Activated naive CD8-positive, alpha-beta T cell treated with anti-CD3 and anti-CD28 coated beads for 36 hours (primary cell): ENCODE measurements around the gene PUM2. TPM values are rescaled to one million over a fixed set of nuclear protein-coding genes. Genes with fewer than 3 reads are reported as not detected.
"Not testable (repeated sequence)": the region's sequence is repeated elsewhere in the genome, so short reads cannot be mapped to it uniquely, and the experiment has no call there.

ENCODE experiments used
- DNase-seq: peaks from one replicate; pipeline ENCODE4 v3.0.0; 2021
- H3K27ac Mint-ChIP-seq: one replicate; pipeline ENCODE4 v1.8.0; 2022; ENCODE audit warnings: mild to moderate bottlenecking, moderate library complexity, mixed read lengths
- H3K27me3 Mint-ChIP-seq: one replicate; pipeline ENCODE4 v1.8.0; 2022; ENCODE audit warnings: mild to moderate bottlenecking, mixed read lengths
- H3K36me3 Mint-ChIP-seq: one replicate; pipeline ENCODE4 v1.8.0; 2021; ENCODE audit warnings: mild to moderate bottlenecking, mixed read lengths
- H3K4me1 Mint-ChIP-seq: one replicate; pipeline ENCODE4 v1.8.0; 2021; ENCODE audit warnings: mixed read lengths
- H3K4me3 Mint-ChIP-seq: one replicate; pipeline ENCODE4 v1.8.0; 2022; ENCODE audit warnings: mild to moderate bottlenecking, moderate library complexity, mixed read lengths
- H3K9me3 Mint-ChIP-seq: one replicate; pipeline ENCODE4 v1.8.0; 2022; ENCODE audit warnings: mixed read lengths
- total RNA-seq, 2 experiments: library from RNA; stranded (reverse); gene quantifications; one replicate each; pipeline ENCODE4 v1.2.3, GENCODE V29; 2021

Gene PUM2
- total RNA-seq, 2 experiments from 2014 or later = 107 to 108 TPM

DNA sequence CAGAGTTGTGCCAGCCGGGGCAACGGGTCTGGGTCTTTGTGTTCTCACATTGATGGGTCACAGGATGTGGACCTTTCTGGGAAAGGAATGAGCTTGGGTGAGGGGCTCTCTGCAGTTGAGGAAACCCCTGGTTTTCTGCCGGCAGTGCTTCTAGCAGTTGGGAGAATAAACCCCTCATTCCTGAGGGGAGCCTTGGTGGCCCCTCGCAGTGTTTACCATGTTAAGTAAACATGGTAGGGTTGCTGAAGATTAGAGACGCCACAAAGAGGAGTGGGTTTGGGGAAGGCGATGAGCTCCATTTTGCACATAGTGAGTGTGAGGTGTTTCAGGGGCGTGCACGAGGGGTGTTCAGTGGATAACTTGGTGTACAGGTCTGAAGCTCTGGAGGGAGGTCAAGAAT lies 27.7 kb upstream of the PUM2 start:
- DNase-seq = no peak
- Mint-ChIP-seq H3K4me1 (no peaks in the 10 kb centered on the region), H3K27ac (no peak overlapping the region), H3K36me3 (no peaks in the 10 kb centered on the region), H3K9me3 (no peaks in the 10 kb centered on the region), H3K4me3 (no peak overlapping the region), H3K27me3 (no peaks in the 10 kb centered on the region)

DNA sequence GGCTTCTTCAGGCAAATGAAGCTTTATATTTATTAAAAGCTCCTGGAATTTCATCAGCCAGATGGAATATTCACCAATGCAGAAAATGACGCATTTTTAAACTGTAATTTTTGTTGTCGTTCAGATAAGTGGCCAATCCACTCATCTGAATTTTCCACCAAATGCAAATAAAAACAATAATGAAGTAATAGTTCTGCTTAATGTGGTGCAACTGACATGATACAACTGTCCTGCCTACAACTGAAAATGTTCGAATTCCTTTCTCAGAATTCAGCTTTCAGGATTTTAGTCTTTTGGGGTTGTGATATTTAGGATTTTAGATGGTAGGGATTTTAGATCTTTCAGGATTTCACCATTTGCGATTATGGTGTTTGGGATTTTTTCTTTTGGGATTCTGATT lies 27.1 kb upstream of the PUM2 start:
- no peak for DNase-seq
- Mint-ChIP-seq H3K4me1 (no peaks in the 10 kb centered on the region), H3K4me3 (no peak overlapping the region), H3K9me3 (no peaks in the 10 kb centered on the region), H3K27me3 (no peaks in the 10 kb centered on the region), H3K36me3 (no peaks in the 10 kb centered on the region), H3K27ac (no peak overlapping the region)

DNA sequence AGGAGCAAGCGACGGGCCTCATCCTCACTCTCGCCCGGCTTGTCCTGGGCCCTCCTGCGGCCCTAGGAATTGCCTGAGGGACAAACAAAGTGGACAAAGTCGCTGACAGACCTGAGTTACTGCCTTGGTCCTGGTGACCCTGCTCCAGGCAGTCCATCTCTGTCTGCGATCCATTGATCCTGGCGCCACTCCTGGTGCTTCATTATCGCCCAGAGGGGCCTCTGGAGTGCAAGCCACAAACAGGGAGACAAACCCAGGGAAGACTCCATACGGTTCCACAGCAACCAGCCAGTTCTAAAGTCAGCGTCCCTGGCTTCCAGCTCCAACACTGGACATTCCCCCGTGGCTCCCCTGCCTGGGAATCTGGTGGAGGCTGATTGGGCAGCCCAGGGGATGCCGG lies 24.3 kb upstream of the PUM2 start:
- H3K4me1 Mint-ChIP-seq, H3K9me3 Mint-ChIP-seq, DNase-seq, H3K27ac Mint-ChIP-seq, H3K4me3 Mint-ChIP-seq, H3K36me3 Mint-ChIP-seq: not testable (repeated sequence)
- peaks cover 10% of the 10 kb centered on the region for H3K27me3 Mint-ChIP-seq

DNA sequence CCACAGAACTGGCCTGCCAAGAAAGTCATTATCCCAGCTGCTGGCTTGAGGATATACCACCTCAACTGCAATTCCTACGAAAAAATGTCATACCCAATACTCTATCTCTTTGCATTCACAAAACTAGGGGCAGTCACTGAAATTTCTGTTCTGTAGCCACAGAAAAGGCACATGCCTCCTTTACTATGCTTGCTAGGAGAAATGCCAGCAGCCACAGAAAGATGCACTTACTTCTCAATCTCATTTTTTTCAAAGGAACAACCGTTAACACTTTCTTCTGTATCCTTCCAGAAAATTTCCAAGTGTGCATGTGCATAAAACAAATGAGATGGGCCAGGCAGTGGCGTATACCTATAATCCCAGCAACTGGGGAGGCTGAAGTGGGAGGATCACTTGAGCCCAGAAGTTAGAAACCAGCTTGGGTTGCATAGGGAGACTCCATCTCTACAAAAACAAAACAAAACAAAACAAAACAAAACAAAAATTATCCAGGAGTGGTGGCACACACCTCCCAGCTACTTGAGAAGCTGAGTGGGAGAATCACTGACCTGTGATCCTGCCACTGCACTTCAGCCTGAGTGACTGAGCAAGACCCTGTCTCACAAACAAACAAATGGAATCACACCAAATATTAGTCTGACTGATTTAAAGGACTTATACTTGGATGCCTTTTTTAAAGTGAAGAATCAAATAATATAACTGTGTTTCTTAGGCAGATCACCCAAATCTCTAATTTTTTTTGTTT lies 22.4 kb upstream of the PUM2 start:
- DNase-seq = no peak
- H3K4me1 Mint-ChIP-seq = no peaks in the 10 kb centered on the region
- no peaks in the 10 kb centered on the region for H3K36me3 Mint-ChIP-seq
- H3K27me3 Mint-ChIP-seq = peaks cover 23% of the 10 kb centered on the region
- H3K27ac Mint-ChIP-seq = no peak overlapping the region
- no peak overlapping the region for H3K4me3 Mint-ChIP-seq
- peaks cover 1% of the 10 kb centered on the region for H3K9me3 Mint-ChIP-seq

DNA sequence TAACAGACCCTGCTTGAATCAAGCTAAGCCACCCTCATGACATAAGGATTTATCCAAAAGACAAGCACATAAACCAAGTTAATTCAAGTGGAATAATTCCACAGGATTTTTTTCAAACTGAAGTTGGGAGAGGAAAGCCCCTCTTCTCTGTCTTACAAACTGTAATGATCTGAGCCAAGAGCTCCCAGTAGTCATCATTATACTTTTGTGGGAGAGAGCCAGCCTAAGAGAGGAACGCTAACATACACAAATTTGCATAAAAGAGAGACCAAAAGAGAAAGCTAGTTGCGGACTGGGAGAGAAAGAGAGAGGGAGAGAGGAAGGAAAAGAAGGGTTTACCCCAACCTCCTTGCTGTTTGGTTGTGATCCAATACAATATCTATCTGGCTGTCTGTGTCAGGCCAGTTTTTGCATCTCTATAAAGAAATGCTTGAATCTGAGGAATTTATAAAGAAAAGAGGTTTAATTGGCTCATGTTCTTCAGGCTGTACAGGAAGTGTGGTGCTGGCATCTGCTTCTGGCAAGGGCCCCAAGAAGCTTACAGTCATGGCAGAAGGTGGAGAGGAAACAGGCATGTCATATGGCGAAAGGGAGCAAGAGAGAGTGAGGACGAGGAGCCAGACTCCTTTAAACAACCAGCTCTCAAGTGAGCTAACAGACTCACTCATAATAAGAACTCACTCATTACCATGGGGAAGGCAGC lies 20.8 kb upstream of the PUM2 start:
- no peak overlapping the region for H3K4me3 Mint-ChIP-seq
- peaks cover 9% of the 10 kb centered on the region for H3K9me3 Mint-ChIP-seq
- no peak for DNase-seq
- peaks cover 3% of the 10 kb centered on the region for H3K4me1 Mint-ChIP-seq
- H3K27ac Mint-ChIP-seq = no peak overlapping the region
- peaks cover 30% of the 10 kb centered on the region for H3K27me3 Mint-ChIP-seq
- H3K36me3 Mint-ChIP-seq = no peaks in the 10 kb centered on the region

DNA sequence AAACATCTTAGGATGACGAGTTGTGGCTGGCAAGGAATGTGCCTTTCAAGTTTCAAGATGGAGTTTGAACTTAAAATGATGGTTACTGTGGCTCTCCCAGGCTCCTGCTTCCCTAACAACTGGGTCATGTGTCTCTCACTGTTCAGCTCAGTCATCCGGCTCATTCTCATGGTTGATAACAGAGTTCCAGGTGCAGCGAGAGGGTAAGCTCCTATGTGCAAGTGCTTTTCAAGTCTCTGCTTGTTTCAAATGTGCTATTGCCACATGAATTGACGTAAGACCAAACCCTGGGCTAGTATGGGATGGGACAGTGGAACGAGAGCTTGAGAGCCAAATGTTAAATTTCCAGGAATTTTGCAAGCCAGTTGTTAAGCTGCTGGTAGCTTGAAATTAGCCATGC lies 19.5 kb upstream of the PUM2 start:
- H3K4me3 Mint-ChIP-seq = no peak overlapping the region
- peaks cover 9% of the 10 kb centered on the region for H3K9me3 Mint-ChIP-seq
- H3K4me1 Mint-ChIP-seq = peaks cover 12% of the 10 kb centered on the region
- no peaks in the 10 kb centered on the region for H3K36me3 Mint-ChIP-seq
- H3K27ac Mint-ChIP-seq = no peak overlapping the region
- DNase-seq = no peak
- H3K27me3 Mint-ChIP-seq = peaks cover 30% of the 10 kb centered on the region

DNA sequence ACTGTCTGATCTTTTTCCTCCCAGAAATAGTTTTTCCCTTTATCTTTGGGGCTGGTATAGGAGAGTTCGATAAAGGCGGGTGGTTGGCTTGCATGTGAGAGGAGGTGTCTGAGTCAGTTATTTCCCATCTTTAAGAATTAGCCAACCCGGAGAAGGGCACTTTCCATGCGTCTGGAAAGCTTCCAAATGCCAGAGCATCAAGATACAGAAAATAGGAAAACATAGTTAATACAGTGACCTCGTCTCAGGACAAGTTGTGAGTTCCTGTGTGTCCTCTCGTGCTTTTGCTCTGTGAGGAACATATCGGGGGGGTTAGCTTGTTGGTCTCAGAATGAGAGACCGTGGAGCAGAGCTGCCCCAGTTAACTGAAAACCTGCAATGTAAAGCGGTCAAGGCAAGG lies 18.7 kb upstream of the PUM2 start:
- H3K4me1 Mint-ChIP-seq = peaks cover 16% of the 10 kb centered on the region
- no peaks in the 10 kb centered on the region for H3K36me3 Mint-ChIP-seq
- H3K4me3 Mint-ChIP-seq = no peak overlapping the region
- peaks cover 9% of the 10 kb centered on the region for H3K9me3 Mint-ChIP-seq
- no peak overlapping the region for H3K27ac Mint-ChIP-seq
- H3K27me3 Mint-ChIP-seq = peaks cover 30% of the 10 kb centered on the region
- DNase-seq = no peak

DNA sequence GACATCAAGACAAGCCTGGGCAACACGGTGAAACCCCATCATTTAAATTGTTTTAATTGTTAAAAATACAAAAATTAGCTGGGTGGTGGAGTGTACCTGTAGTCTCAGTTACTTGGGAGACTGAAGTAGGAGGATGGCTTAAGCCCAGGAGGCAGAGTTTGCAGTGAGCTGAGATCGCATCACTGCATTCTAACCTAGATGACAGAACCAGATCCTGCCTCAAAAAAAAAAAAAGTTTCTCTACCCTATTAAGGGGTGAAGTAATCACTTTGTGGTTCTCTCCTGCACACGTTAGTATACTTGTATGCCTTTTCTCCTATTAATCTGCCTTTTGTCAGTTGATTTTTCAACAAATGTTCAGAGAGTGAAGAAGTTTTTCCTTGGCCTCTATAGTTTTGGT lies 18.1 kb upstream of the PUM2 start:
- no peak overlapping the region for H3K27ac Mint-ChIP-seq
- H3K9me3 Mint-ChIP-seq = peaks cover 9% of the 10 kb centered on the region
- peaks cover 30% of the 10 kb centered on the region for H3K27me3 Mint-ChIP-seq
- DNase-seq = no peak
- no peak overlapping the region for H3K4me3 Mint-ChIP-seq
- H3K36me3 Mint-ChIP-seq = no peaks in the 10 kb centered on the region
- H3K4me1 Mint-ChIP-seq = peaks cover 16% of the 10 kb centered on the region

DNA sequence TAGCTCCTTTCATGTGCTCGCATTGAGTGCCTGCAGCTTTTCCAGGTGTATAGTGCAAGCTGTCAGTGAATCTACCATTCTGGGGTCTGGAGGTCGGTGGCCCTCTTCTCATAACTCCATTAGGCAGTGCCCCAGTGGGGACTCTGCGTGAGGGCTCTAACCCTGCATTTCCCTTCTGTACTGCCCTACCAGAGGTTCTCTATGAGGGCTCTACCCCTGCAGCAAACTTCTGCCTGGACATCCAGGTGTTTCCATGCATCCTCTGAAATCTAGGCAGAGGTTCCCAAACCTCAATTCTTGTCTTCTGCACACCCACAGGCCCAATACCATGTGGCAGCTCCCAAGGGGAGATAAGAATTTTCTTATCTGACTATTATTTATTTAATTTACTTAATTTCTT lies 17.3 kb upstream of the PUM2 start:
- not testable (repeated sequence) for H3K9me3 Mint-ChIP-seq, H3K27ac Mint-ChIP-seq, H3K36me3 Mint-ChIP-seq, DNase-seq, H3K4me3 Mint-ChIP-seq
- peaks cover 16% of the 10 kb centered on the region for H3K4me1 Mint-ChIP-seq
- H3K27me3 Mint-ChIP-seq = peaks cover 30% of the 10 kb centered on the region

DNA sequence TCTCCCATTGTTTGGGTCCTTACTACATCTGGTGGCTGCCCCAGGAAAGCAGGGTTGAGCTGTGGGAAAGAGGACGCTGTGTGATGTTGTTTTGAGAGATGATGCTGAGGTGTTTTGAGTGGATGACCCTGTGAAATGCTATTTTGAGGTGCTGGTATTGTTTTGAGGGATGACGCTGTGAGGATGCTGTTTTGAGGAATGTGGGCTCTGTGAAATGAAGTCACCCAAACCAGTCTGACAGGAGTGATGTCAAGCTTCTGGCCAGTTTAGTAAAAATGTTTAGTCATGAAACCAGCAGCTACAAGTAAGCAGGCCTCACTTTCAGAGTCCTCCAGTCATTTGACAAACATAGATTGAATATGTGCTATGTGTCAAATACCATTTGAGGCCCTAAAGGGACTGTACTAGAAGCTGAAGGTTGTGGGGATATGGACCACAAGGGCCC lies 16.1 kb upstream of the PUM2 start:
- Mint-ChIP-seq H3K4me3 (no peak overlapping the region), H3K4me1 (peaks cover 16% of the 10 kb centered on the region), H3K36me3 (no peaks in the 10 kb centered on the region), H3K27me3 (peaks cover 28% of the 10 kb centered on the region), H3K27ac (no peak overlapping the region), H3K9me3 (peaks cover 9% of the 10 kb centered on the region)
- no peak for DNase-seq

DNA sequence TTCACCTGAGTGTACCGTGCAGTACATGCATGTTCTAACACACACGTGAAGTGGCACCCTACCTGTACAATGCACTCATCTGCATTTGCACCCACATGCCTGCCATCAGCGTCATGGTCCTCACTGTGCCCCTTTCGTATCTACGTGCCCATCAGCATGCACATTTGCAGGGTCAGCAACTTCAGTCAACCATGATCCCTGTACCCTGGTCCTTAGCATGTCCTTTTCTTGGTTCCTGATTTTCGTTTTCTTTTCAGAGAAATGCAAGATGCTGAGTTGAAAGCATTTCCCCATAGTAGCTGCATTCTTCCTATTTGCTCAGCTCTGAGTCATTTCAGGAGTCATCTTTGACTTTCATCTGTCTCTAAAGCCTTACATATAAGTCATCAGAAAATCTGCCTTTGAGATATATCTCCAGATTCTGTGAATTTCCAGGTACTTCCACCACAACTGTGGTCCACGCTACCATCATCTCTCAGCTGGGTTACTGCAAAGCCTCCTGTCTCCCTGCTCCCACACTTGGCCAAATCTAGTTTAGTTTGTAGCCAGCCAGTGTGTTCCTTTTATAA lies 14.7 kb upstream of the PUM2 start:
- Mint-ChIP-seq H3K4me3 (no peak overlapping the region), H3K36me3 (no peaks in the 10 kb centered on the region), H3K9me3 (peaks cover 9% of the 10 kb centered on the region), H3K4me1 (peaks cover 16% of the 10 kb centered on the region), H3K27ac (peak overlapping the region; percentile 39), H3K27me3 (peaks cover 22% of the 10 kb centered on the region)
- peak; percentile 60 for DNase-seq

DNA sequence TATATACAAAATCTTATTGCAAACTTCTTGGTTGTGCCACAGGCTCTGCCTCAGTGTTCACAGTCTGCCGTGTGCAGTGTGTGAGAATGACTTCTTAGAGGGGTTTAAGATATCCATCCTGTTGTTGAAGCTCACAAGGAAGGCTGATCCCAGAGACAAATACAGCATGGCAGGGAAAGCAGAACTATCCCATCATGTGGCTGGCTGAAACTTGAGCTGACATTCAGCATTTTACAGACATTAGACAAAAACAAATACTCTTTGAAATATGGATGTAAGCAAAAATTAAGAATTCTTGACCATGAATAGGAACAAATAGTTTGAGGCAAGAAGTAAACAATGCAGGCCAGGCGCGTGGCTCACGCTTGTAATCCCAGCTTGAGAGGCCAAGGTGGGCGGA lies 12.9 kb upstream of the PUM2 start:
- peaks cover 16% of the 10 kb centered on the region for H3K4me1 Mint-ChIP-seq
- H3K36me3 Mint-ChIP-seq = no peaks in the 10 kb centered on the region
- no peak for DNase-seq

DNA sequence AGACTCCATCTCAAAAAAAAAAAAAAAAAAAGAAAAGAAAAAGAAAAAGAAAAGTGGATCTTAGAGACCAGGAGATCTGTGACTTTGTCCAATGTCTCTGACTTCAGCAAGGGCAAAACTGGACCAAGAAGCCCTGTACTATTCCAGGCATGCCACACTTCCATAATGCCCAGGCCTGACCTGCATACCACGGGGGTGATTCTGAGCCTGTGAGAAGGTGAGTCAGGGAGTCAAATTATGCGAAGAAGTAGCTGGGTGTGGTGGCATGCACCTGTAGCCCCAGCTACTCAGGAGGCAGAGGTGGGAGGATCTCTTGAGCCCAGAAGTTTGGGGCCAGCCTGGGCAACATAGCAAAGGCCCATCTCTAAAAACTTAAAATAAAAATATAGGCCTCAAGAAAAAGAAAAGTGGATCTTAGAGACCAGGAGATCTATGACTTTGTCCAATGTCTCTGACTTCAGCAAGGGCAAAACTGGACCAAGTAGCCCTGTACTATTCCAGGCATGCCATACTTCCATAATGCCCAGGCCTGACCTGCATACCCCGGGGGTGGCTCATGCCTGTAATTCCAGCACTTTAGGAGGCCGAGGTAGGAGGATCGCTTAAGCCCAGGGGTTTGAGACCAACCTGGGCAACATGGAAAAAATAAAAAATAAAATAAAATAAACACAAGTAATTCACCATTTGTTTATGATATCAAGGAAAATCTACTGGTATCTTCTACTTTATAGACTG lies 12.2 kb upstream of the PUM2 start:
- H3K27ac Mint-ChIP-seq = no peak overlapping the region
- peaks cover 16% of the 10 kb centered on the region for H3K4me1 Mint-ChIP-seq
- DNase-seq = no peak
- H3K9me3 Mint-ChIP-seq = peaks cover 7% of the 10 kb centered on the region
- no peak overlapping the region for H3K4me3 Mint-ChIP-seq
- H3K27me3 Mint-ChIP-seq = peaks cover 7% of the 10 kb centered on the region
- H3K36me3 Mint-ChIP-seq = no peaks in the 10 kb centered on the region

More for the DNA sequence above, 12.9 kb upstream of the PUM2 start:
- H3K27ac Mint-ChIP-seq = no peak overlapping the region
- H3K4me3 Mint-ChIP-seq = no peak overlapping the region
- peaks cover 9% of the 10 kb centered on the region for H3K9me3 Mint-ChIP-seq
- peaks cover 11% of the 10 kb centered on the region for H3K27me3 Mint-ChIP-seq

DNA sequence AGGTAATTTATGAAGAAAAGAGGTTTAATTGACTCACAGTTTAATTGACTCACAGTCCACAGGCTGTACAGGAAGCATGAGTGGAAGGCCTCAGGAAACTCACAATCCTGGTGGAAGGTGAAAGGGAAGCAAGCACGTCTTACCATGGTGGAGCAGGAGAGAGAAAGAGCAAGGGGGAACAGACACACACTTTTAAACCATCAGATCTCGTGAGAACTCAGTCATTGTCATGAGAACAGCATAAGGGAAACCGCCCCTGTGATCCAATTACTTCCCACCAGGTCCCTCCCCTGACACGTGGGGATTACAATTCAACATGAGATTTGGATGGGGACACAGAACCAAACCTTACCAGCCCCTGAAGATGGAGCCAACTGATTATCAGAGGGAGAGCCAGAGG lies 11.2 kb upstream of the PUM2 start:
- no peaks in the 10 kb centered on the region for H3K36me3 Mint-ChIP-seq
- H3K4me1 Mint-ChIP-seq = peaks cover 16% of the 10 kb centered on the region
- peaks cover 1% of the 10 kb centered on the region for H3K9me3 Mint-ChIP-seq
- peaks cover 4% of the 10 kb centered on the region for H3K27me3 Mint-ChIP-seq
- no peak overlapping the region for H3K4me3 Mint-ChIP-seq
- no peak overlapping the region for H3K27ac Mint-ChIP-seq
- DNase-seq = no peak

DNA sequence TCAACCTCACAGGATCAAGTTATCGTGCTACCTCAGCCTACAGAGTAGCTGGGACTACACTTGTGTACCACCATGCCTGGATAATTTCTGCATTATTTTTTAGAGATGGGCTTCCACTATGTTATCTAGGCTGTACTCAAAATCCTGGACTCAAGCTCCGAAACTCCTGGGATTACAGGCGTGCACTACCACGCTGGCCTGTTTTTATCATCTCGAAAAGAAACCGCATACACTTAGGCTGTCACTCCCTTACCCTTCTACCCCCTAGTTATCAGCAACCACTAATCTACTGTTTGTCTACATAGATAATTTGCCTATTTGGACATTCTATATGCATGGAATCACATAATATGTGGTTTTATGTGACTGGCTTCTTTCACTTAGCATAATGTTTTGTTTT lies 8.5 kb upstream of the PUM2 start:
- H3K9me3 Mint-ChIP-seq = no peaks in the 10 kb centered on the region
- H3K4me3 Mint-ChIP-seq = no peak overlapping the region

More for the DNA sequence above, 8.5 kb upstream of the PUM2 start:
- Mint-ChIP-seq H3K36me3 (no peaks in the 10 kb centered on the region), H3K27ac (no peak overlapping the region), H3K4me1 (no peaks in the 10 kb centered on the region), H3K27me3 (no peaks in the 10 kb centered on the region)
- DNase-seq = no peak
